HEK293 (cell line): Measurements from ENCODE around the gene SPIB.

Source experiments
- CTCF ChIP-seq: fragments of 450-650 bp; formaldehyde crosslinking; IDR thresholded peaks from 2 replicates; pipeline ENCODE4 v1.5.1; 2016; ENCODE audit warnings: missing biosample characterization, missing genetic modification characterization
- IKZF3 ChIP-seq: fragments of 450-650 bp; IDR thresholded peaks from 2 replicates; pipeline ENCODE4 v1.5.0; 2018; ENCODE audit warnings: missing biosample characterization, mild to moderate bottlenecking, missing genetic modification characterization, moderate library complexity
- YY1 ChIP-seq: fragments of 450-650 bp; formaldehyde crosslinking; IDR thresholded peaks from 2 replicates; pipeline ENCODE4 v1.5.1; 2018; ENCODE audit warnings: missing biosample characterization, missing genetic modification characterization
- ZBTB17 ChIP-seq: fragments of 450-650 bp; formaldehyde crosslinking; IDR thresholded peaks from 2 replicates; pipeline ENCODE4 v1.5.1; 2016; ENCODE audit warnings: missing biosample characterization, missing genetic modification characterization
- ZBTB20 ChIP-seq: fragments of 450-650 bp; formaldehyde crosslinking; IDR thresholded peaks from 2 replicates; pipeline ENCODE4 v1.5.1; 2016; ENCODE audit warnings: missing biosample characterization, missing genetic modification characterization
- ZNF157 ChIP-seq: fragments of 450-650 bp; formaldehyde crosslinking; IDR thresholded peaks from 2 replicates; pipeline ENCODE4 v1.5.1; 2016; ENCODE audit warnings: missing biosample characterization, missing genetic modification characterization
- ZNF518A ChIP-seq: fragments of 450-650 bp; formaldehyde crosslinking; conservative IDR thresholded peaks from 2 replicates; pipeline ENCODE4 v1.5.1; 2016; ENCODE audit warnings: low read depth, missing biosample characterization, missing genetic modification characterization
- ZNF544 ChIP-seq: fragments of 450-650 bp; formaldehyde crosslinking; IDR thresholded peaks from 2 replicates; pipeline ENCODE4 v1.5.0; 2017; ENCODE audit warnings: missing biosample characterization, missing genetic modification characterization
- ZNF561 ChIP-seq: fragments of 450-650 bp; IDR thresholded peaks from 2 replicates; pipeline ENCODE4 v1.5.1; 2018; ENCODE audit warnings: missing biosample characterization, missing genetic modification characterization, borderline replicate concordance
- ZNF664 ChIP-seq: fragments of 450-650 bp; formaldehyde crosslinking; IDR thresholded peaks from 2 replicates; pipeline ENCODE4 v1.5.1; 2016; ENCODE audit warnings: missing biosample characterization, missing genetic modification characterization
- ZNF76 ChIP-seq: fragments of 450-650 bp; formaldehyde crosslinking; IDR thresholded peaks from 2 replicates; pipeline ENCODE4; 2016; ENCODE audit warnings: low read depth, missing biosample characterization, missing genetic modification characterization, borderline replicate concordance
- ZNF777 ChIP-seq: fragments of 450-650 bp; formaldehyde crosslinking; IDR thresholded peaks from 2 replicates; pipeline ENCODE4 v1.5.1; 2017; ENCODE audit warnings: missing biosample characterization, missing genetic modification characterization, borderline replicate concordance
- TF ChIP-seq, protein P1 (sequence below): fragments of 450-650 bp; formaldehyde crosslinking; IDR thresholded peaks from 2 replicates; pipeline ENCODE4 v1.5.1; 2016; ENCODE audit warnings: missing biosample characterization, missing genetic modification characterization
- TF ChIP-seq, protein P2 (sequence below): fragments of 450-650 bp; formaldehyde crosslinking; IDR thresholded peaks from 2 replicates; pipeline ENCODE4 v1.5.1; 2016; ENCODE audit warnings: missing biosample characterization, missing genetic modification characterization

GRCh38 chr19:50380137-50380536 is 38.6 kb upstream of the SPIB start:
- TF ChIP-seq ZNF664 (no peak), CTCF (no peak), ZNF561 (tag by site-specific recombination) (no peak), ZBTB20 (tag by site-specific recombination) (no peak), YY1 (tag by site-specific recombination) (no peak), ZBTB17 (tag by site-specific recombination) (no peak), ZNF777 (tag by site-specific recombination) (no peak), ZNF544 (tag by site-specific recombination) (no peak), ZNF157 (tag by site-specific recombination) (no peak), IKZF3 (tag by site-specific recombination) (no peak), ZNF76 (tag by site-specific recombination) (no peak), ZNF518A (no peak)
- TF ChIP-seq, protein P1, sequence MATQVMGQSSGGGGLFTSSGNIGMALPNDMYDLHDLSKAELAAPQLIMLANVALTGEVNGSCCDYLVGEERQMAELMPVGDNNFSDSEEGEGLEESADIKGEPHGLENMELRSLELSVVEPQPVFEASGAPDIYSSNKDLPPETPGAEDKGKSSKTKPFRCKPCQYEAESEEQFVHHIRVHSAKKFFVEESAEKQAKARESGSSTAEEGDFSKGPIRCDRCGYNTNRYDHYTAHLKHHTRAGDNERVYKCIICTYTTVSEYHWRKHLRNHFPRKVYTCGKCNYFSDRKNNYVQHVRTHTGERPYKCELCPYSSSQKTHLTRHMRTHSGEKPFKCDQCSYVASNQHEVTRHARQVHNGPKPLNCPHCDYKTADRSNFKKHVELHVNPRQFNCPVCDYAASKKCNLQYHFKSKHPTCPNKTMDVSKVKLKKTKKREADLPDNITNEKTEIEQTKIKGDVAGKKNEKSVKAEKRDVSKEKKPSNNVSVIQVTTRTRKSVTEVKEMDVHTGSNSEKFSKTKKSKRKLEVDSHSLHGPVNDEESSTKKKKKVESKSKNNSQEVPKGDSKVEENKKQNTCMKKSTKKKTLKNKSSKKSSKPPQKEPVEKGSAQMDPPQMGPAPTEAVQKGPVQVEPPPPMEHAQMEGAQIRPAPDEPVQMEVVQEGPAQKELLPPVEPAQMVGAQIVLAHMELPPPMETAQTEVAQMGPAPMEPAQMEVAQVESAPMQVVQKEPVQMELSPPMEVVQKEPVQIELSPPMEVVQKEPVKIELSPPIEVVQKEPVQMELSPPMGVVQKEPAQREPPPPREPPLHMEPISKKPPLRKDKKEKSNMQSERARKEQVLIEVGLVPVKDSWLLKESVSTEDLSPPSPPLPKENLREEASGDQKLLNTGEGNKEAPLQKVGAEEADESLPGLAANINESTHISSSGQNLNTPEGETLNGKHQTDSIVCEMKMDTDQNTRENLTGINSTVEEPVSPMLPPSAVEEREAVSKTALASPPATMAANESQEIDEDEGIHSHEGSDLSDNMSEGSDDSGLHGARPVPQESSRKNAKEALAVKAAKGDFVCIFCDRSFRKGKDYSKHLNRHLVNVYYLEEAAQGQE (tag by site-specific recombination) = no peak
- TF ChIP-seq, protein P2, sequence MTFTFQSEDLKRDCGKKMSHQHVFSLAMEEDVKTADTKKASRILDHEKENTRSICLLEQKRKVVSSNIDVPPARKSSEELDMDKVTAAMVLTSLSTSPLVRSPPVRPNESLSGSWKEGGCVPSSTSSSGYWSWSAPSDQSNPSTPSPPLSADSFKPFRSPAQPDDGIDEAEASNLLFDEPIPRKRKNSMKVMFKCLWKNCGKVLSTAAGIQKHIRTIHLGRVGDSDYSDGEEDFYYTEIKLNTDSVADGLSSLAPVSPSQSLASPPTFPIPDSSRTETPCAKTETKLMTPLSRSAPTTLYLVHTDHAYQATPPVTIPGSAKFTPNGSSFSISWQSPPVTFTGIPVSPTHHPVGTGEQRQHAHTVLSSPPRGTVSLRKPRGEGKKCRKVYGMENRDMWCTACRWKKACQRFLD (tag by site-specific recombination) = no peak
